IPS-NIHi11 (cell line): ENCODE data around the gene SOST.

ENCODE experiments used
- DNase-seq: peaks from one replicate; pipeline ENCODE4 v3.0.0; 2012; ENCODE audit warnings: mixed read lengths, low spot score

SOST gene

GRCh38 chr17:43706235-43706634 lies 52.4 kb downstream of the SOST start:
- no peak for DNase-seq
